HEK293 (cell line): ENCODE data around the gene EIF5A.

Source experiments
- ZNF19 ChIP-seq: fragments of 450-650 bp; formaldehyde crosslinking; IDR thresholded peaks from 2 replicates; pipeline ENCODE4; 2016; ENCODE audit warnings: missing biosample characterization, missing genetic modification characterization, low read depth
- ZNF624 ChIP-seq: fragments of 450-650 bp; formaldehyde crosslinking; IDR thresholded peaks from 2 replicates; pipeline ENCODE4 v1.5.1; 2017; ENCODE audit warnings: missing biosample characterization, missing genetic modification characterization
- TF ChIP-seq, protein P1 (sequence below): fragments of 450-650 bp; formaldehyde crosslinking; IDR thresholded peaks from 2 replicates; pipeline ENCODE4 v1.5.1; 2016; ENCODE audit warnings: missing biosample characterization, missing genetic modification characterization
- TF ChIP-seq, protein P2 (sequence below): fragments of 450-650 bp; formaldehyde crosslinking; IDR thresholded peaks from 2 replicates; pipeline ENCODE4 v1.5.1; 2016; ENCODE audit warnings: missing biosample characterization, missing genetic modification characterization

DNA sequence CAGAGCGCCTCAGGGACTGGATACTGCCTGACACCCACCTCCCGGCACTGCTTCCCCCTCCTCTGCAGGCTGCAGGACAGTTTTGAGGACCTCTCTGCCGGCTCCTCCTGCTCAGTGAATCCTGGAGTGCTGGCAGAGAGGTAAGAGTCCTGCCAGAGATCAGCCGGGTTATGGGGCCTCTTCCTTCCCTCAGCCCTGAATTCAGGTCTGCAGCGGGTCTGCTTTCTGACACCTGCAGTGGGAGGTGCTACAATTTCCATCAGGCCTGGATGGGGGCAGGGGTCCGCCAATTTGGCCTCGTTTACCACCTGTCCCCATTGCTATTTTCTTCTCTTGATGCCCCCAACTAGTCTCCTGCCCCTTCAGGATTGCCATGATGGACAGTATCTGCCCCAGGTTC lies 24.7 kb downstream of the EIF5A start:
- TF ChIP-seq, protein P1, sequence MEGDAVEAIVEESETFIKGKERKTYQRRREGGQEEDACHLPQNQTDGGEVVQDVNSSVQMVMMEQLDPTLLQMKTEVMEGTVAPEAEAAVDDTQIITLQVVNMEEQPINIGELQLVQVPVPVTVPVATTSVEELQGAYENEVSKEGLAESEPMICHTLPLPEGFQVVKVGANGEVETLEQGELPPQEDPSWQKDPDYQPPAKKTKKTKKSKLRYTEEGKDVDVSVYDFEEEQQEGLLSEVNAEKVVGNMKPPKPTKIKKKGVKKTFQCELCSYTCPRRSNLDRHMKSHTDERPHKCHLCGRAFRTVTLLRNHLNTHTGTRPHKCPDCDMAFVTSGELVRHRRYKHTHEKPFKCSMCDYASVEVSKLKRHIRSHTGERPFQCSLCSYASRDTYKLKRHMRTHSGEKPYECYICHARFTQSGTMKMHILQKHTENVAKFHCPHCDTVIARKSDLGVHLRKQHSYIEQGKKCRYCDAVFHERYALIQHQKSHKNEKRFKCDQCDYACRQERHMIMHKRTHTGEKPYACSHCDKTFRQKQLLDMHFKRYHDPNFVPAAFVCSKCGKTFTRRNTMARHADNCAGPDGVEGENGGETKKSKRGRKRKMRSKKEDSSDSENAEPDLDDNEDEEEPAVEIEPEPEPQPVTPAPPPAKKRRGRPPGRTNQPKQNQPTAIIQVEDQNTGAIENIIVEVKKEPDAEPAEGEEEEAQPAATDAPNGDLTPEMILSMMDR (tag by site-specific recombination): no peak
- TF ChIP-seq ZNF624 (tag by site-specific recombination): no peak
- TF ChIP-seq ZNF19 (tag by site-specific recombination): no peak
- TF ChIP-seq, protein P2, sequence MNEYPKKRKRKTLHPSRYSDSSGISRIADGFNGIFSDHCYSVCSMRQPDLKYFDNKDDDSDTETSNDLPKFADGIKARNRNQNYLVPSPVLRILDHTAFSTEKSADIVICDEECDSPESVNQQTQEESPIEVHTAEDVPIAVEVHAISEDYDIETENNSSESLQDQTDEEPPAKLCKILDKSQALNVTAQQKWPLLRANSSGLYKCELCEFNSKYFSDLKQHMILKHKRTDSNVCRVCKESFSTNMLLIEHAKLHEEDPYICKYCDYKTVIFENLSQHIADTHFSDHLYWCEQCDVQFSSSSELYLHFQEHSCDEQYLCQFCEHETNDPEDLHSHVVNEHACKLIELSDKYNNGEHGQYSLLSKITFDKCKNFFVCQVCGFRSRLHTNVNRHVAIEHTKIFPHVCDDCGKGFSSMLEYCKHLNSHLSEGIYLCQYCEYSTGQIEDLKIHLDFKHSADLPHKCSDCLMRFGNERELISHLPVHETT (tag by site-specific recombination): no peak
